OCI-LY7 (cell line): ENCODE results near the gene PGAP6. TPM values are rescaled to one million over a fixed set of nuclear protein-coding genes. Genes with fewer than 3 reads are reported as not detected.

ENCODE experiments used
- BruUV-seq: library from RNA; stranded (reverse); fragments of 400-500 nt; replicated peaks from 2 replicates; lab custom pipeline; 2021; lab: Mats Ljungman, UMichigan
- CTCF ChIA-PET: fragments of 300-600 bp; sonication (Branson Sonifier 250); formaldehyde crosslinking; loops from one replicate; lab custom pipeline; 2022; ENCODE audit warnings: antibody characterized with exemption; ENCODE audit not compliant: unreplicated experiment; lab: Charles Lee
- POLR2A ChIA-PET: fragments of 300-600 bp; sonication (Branson Sonifier 250); formaldehyde crosslinking; loops from one replicate; lab custom pipeline; 2022; ENCODE audit warnings: antibody characterized with exemption; lab: Charles Lee
- DNase-seq: peaks from one replicate; pipeline ENCODE4 v3.0.0-alpha.2; 2015; ENCODE audit warnings: low spot score
- H2AFZ ChIP-seq: fragments of 200-600 bp; sonication (generic), shearing (Covaris generic); 2 replicates; pipeline ENCODE4 v1.6.1; 2014; ENCODE audit warnings: mild to moderate bottlenecking, antibody characterized with exemption, low read length, moderate library complexity
- H3K27ac ChIP-seq: fragments of 200-600 bp; sonication (generic); 2 replicates; pipeline ENCODE4 v1.5.1; 2014; ENCODE audit warnings: mixed run types, low read depth, mild to moderate bottlenecking, moderate library complexity, low read length, inconsistent platforms; ENCODE audit not compliant: poor library complexity, severe bottlenecking
- H3K36me3 ChIP-seq: fragments of 200-600 bp; sonication (generic); 2 replicates; pipeline ENCODE4 v1.6.1; 2014; ENCODE audit warnings: mild to moderate bottlenecking, antibody characterized with exemption, low read length, moderate library complexity, mixed read lengths; ENCODE audit not compliant: insufficient read depth
- H3K4me1 ChIP-seq: fragments of 200-600 bp; sonication (generic); 2 replicates; pipeline ENCODE4 v1.5.1; 2014; ENCODE audit warnings: mild to moderate bottlenecking, low read length; ENCODE audit not compliant: insufficient read depth, poor library complexity, severe bottlenecking
- H3K4me2 ChIP-seq: fragments of 200-600 bp; sonication (generic); 2 replicates; pipeline ENCODE4 v1.6.1; 2014; ENCODE audit warnings: mild to moderate bottlenecking, low read length
- H3K4me3 ChIP-seq: fragments of 200-600 bp; sonication (generic); 2 replicates; pipeline ENCODE4 v1.5.1; 2014; ENCODE audit warnings: mild to moderate bottlenecking, low read depth, low read length; ENCODE audit not compliant: poor library complexity, severe bottlenecking
- H3K79me2 ChIP-seq: fragments of 200-600 bp; sonication (generic); 2 replicates; pipeline ENCODE4 v1.6.1; 2016; ENCODE audit warnings: low read depth, mild to moderate bottlenecking, low read length, moderate library complexity, mixed read lengths; ENCODE audit not compliant: insufficient read depth
- H3K9me2 ChIP-seq: fragments of 200-600 bp; sonication (generic); 2 replicates; pipeline ENCODE4 v1.6.1; 2016; ENCODE audit warnings: mild to moderate bottlenecking, low read length, mixed read lengths; ENCODE audit not compliant: insufficient read depth
- H3K9me3 ChIP-seq: fragments of 200-600 bp; sonication (generic); 2 replicates; pipeline ENCODE4 v1.6.1; 2014; ENCODE audit warnings: mild to moderate bottlenecking, mixed run types, low read length, mixed read lengths
- H4K20me1 ChIP-seq: fragments of 200-600 bp; sonication (generic); 2 replicates; pipeline ENCODE4 v1.6.1; 2014; ENCODE audit warnings: mild to moderate bottlenecking, antibody characterized with exemption, low read length, moderate library complexity, mixed read lengths; ENCODE audit not compliant: insufficient read depth
- EZH2phosphoT487 ChIP-seq: fragments of 200-600 bp; sonication (generic); IDR thresholded peaks from 2 replicates; pipeline ENCODE4 v1.6.1; 2018; ENCODE audit warnings: low read depth, borderline replicate concordance, mild to moderate bottlenecking, mixed run types, antibody characterized with exemption, low read length, moderate library complexity, mixed read lengths
- intact Hi-C: fragments of 100-400 bp; cut with micrococcal nuclease; formaldehyde crosslinking; loops from one replicate; pipeline ENCODE4 v1.10.0; 2022; ENCODE audit not compliant: unreplicated experiment
- total RNA-seq, 2 experiments: library from RNA; depleted of rRNA in 1 of 2; stranded (reverse); fragments of >200 nt in 1 of 2; shearing (Covaris generic) in 1 of 2; gene quantifications; 2 replicates each; pipeline ENCODE4 v1.2.3, GENCODE V29; 2014 to 2022
- TF ChIP-seq, protein P1 (sequence below): fragments of 200-600 bp; sonication (generic); conservative IDR thresholded peaks from 2 replicates; pipeline ENCODE4 v1.5.1; 2014; ENCODE audit warnings: mild to moderate bottlenecking, antibody characterized with exemption, low read length, moderate library complexity, mixed read lengths

The PGAP6 gene
- total RNA-seq, 2 experiments from 2014 or later = 41.2 to 50.6 TPM

DNA sequence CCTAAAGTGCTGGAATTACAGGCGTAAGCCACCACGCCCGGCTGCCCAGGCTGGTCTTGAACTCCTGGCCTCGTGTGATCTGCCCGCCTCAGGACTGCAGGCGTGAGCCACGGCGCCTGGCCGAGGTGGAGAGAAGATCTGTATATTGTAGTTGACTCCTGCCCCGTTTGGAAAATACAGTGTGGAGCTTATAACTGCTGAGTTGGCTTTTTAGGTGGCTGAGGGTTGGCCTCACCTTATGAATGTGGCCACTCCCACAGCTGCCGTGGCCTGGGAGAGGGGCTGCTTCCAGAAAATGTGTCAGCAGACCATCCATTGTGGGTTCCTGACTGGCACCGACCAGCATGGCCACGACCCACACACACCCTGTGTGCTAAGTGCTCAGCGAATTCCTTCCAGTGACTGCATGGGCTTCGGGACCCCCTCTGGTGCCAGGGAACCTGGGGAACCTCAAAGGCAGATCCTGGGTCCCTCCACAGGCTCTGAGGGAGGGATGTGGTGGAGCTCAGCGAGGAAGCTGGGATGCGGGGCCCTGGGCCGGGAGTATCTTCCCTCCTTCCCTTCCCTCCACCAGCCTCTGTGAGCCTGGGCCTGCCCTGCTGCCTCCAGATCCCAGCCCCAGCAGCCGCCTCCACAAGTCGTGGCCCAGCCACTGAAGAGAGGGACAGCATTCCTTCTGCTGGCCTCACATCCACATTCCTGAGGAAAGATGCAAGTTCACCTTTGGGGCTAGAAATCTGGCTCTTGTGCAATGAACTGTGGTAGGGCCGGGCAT, 32.8 kb upstream of the PGAP6 start:
- intact Hi-C loops = no loop called here
- BruUV-seq = no TSS peak
- DNase-seq = no peak
- H4K20me1 ChIP-seq = no peaks in the 10 kb centered on the region
- no peak overlapping the region for H3K27ac ChIP-seq
- H3K9me2 ChIP-seq = no peaks in the 10 kb centered on the region
- ChIA-PET CTCF (no interaction called here), POLR2A (no interaction called here)
- no peak overlapping the region for H3K4me3 ChIP-seq
- H3K79me2 ChIP-seq = no peaks in the 10 kb centered on the region
- H3K36me3 ChIP-seq = no peaks in the 10 kb centered on the region
- no peak overlapping the region for H3K4me2 ChIP-seq
- H3K9me3 ChIP-seq = no peaks in the 10 kb centered on the region
- H2AFZ ChIP-seq = no peak overlapping the region
- no peaks in the 10 kb centered on the region for H3K4me1 ChIP-seq
- TF ChIP-seq, protein P1, sequence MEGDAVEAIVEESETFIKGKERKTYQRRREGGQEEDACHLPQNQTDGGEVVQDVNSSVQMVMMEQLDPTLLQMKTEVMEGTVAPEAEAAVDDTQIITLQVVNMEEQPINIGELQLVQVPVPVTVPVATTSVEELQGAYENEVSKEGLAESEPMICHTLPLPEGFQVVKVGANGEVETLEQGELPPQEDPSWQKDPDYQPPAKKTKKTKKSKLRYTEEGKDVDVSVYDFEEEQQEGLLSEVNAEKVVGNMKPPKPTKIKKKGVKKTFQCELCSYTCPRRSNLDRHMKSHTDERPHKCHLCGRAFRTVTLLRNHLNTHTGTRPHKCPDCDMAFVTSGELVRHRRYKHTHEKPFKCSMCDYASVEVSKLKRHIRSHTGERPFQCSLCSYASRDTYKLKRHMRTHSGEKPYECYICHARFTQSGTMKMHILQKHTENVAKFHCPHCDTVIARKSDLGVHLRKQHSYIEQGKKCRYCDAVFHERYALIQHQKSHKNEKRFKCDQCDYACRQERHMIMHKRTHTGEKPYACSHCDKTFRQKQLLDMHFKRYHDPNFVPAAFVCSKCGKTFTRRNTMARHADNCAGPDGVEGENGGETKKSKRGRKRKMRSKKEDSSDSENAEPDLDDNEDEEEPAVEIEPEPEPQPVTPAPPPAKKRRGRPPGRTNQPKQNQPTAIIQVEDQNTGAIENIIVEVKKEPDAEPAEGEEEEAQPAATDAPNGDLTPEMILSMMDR = no peak
- TF ChIP-seq EZH2phosphoT487 = no peak

- H3K27ac ChIP-seq = no peak overlapping the region
- no peak for DNase-seq
- BruUV-seq = no TSS peak
- POLR2A ChIA-PET = interaction anchor here (0.8 kb wide), 1 partner anchor 12 kb away, joined by 3 read pairs; no protein-coding TSS in a partner anchor
- intact Hi-C loops = no loop called here
- no peaks in the 10 kb centered on the region for H3K79me2 ChIP-seq
- H3K4me3 ChIP-seq = no peak overlapping the region
- no peak overlapping the region for H3K4me2 ChIP-seq
- no peaks in the 10 kb centered on the region for H3K9me3 ChIP-seq
- H2AFZ ChIP-seq = no peak overlapping the region
- H4K20me1 ChIP-seq = no peaks in the 10 kb centered on the region
- TF ChIP-seq, protein P1 = no peak
- no peak for TF ChIP-seq EZH2phosphoT487
- no peaks in the 10 kb centered on the region for H3K9me2 ChIP-seq
- CTCF ChIA-PET = no interaction called here
- H3K4me1 ChIP-seq = no peaks in the 10 kb centered on the region
- no peaks in the 10 kb centered on the region for H3K36me3 ChIP-seq
Measured at GRCh38 chr16:411576-412265, 29.9 kb upstream of the PGAP6 start.
